Mesendoderm (in vitro differentiated cells): ENCODE measurements around the gene WNT7A.
A peak's percentile ranks its signal among the peaks of the same experiment; 100 is the strongest.
"Not testable (repeated sequence)": the region's sequence is repeated elsewhere in the genome, so short reads cannot be mapped to it uniquely, and the experiment has no call there.

Source experiments
- DNase-seq: peaks from one replicate; pipeline ENCODE4 v3.0.0; 2013
- H2AK5ac ChIP-seq: 2 replicates; pipeline ENCODE4 v1.6.1; 2013; ENCODE audit warnings: low read length, inconsistent platforms
- H2BK120ac ChIP-seq: 2 replicates; pipeline ENCODE4 v1.6.1; 2013; ENCODE audit warnings: low read depth, mild to moderate bottlenecking, low read length, moderate library complexity, mixed read lengths
- H2BK15ac ChIP-seq: replicated peaks from 2 replicates; pipeline ENCODE4 v1.6.1; 2013; ENCODE audit warnings: low read depth, mild to moderate bottlenecking, moderate library complexity
- H2BK5ac ChIP-seq: 2 replicates; pipeline ENCODE4 v1.6.1; 2013; ENCODE audit warnings: low read length, inconsistent platforms
- H3K18ac ChIP-seq: 2 replicates; pipeline ENCODE4 v1.6.1; 2013; ENCODE audit warnings: mild to moderate bottlenecking, low read length, mixed read lengths
- H3K23ac ChIP-seq: one replicate; pipeline ENCODE4 v1.6.1; 2013; ENCODE audit warnings: low read length
- H3K27ac ChIP-seq: 2 replicates; pipeline ENCODE4 v1.5.1; 2013; ENCODE audit warnings: low read depth, mild to moderate bottlenecking, inconsistent platforms, low read length, moderate library complexity
- H3K27me3 ChIP-seq: 2 replicates; pipeline ENCODE4 v1.6.1; 2013; ENCODE audit warnings: low read length, control low read depth, mild to moderate bottlenecking, inconsistent platforms; ENCODE audit not compliant: insufficient read depth, poor library complexity
- H3K36me3 ChIP-seq: 2 replicates; pipeline ENCODE4 v1.6.1; 2013; ENCODE audit warnings: low read length, inconsistent platforms; ENCODE audit not compliant: control insufficient read depth, insufficient read depth
- H3K4ac ChIP-seq: one replicate; pipeline ENCODE4 v1.6.1; 2013; ENCODE audit warnings: low read depth, mild to moderate bottlenecking, low read length, moderate library complexity
- H3K4me1 ChIP-seq: 2 replicates; pipeline ENCODE4 v1.6.1; 2013; ENCODE audit warnings: low read depth, low read length, inconsistent platforms; ENCODE audit not compliant: control insufficient read depth
- H3K4me2 ChIP-seq: 2 replicates; pipeline ENCODE4 v1.6.1; 2013; ENCODE audit warnings: low read length
- H3K4me3 ChIP-seq: 2 replicates; pipeline ENCODE4 v1.5.1; 2013; ENCODE audit warnings: mild to moderate bottlenecking, low read length
- H3K56ac ChIP-seq: one replicate; pipeline ENCODE4 v1.6.1; 2013; ENCODE audit warnings: low read length
- H3K79me1 ChIP-seq: 2 replicates; pipeline ENCODE4 v1.6.1; 2013; ENCODE audit warnings: low read length, inconsistent platforms
- H3K79me2 ChIP-seq: 2 replicates; pipeline ENCODE4 v1.6.1; 2013; ENCODE audit warnings: mild to moderate bottlenecking, low read length; ENCODE audit not compliant: control insufficient read depth, insufficient read depth
- H3K9ac ChIP-seq: 2 replicates; pipeline ENCODE4 v1.6.1; 2013; ENCODE audit warnings: low read length, inconsistent platforms
- H4K5ac ChIP-seq: one replicate; pipeline ENCODE4 v1.6.1; 2013; ENCODE audit warnings: low read length
- H4K8ac ChIP-seq: one replicate; pipeline ENCODE4 v1.6.1; 2013; ENCODE audit warnings: low read depth, mild to moderate bottlenecking, control low read depth, low read length, moderate library complexity
- WGBS: extraction: QIAGEN DNeasy Blood & Tissue Kit; methylation state at CpG from one replicate; pipeline ENCODE4 v1.1.7; 2013; ENCODE audit warnings: low lambda C conversion rate, missing lambda C conversion rate; ENCODE audit not compliant: insufficient coverage; ENCODE audit errors: extremely low coverage; 5-methylcytosine and 5-hydroxymethylcytosine counted together

The WNT7A gene

DNA sequence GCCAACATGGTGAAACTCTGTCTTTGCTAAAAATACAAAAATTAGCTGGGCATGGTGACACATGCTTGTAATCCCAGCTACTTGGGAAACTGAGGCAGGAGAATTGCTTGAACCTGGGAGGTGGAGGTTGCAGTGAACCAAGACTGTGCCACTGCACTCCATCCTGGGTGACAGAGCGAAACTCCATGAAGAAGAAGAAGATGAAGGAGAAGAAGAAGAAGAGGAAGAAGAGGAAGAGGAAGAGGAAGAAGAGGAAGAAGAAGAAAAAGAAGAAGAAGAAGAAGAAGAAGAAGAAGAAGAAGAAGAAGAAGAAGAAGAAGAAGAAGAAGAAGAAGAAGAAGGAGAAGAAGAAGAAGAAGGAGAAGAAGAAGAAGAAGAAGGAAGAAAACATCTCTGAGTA lies 23.2 kb downstream of the WNT7A start:
- H4K8ac ChIP-seq, H3K4ac ChIP-seq, H3K56ac ChIP-seq, H3K9ac ChIP-seq, H2BK15ac ChIP-seq, H2BK120ac ChIP-seq, H3K4me3 ChIP-seq, H2AK5ac ChIP-seq, H3K79me2 ChIP-seq, H4K5ac ChIP-seq, H3K27ac ChIP-seq, H3K4me1 ChIP-seq, H3K79me1 ChIP-seq, H3K27me3 ChIP-seq, H3K4me2 ChIP-seq, H3K18ac ChIP-seq, H3K23ac ChIP-seq, DNase-seq, H2BK5ac ChIP-seq, H3K36me3 ChIP-seq: not testable (repeated sequence)
- no CpG with 5 or more reads among the region's 1 CpG for WGBS

DNA sequence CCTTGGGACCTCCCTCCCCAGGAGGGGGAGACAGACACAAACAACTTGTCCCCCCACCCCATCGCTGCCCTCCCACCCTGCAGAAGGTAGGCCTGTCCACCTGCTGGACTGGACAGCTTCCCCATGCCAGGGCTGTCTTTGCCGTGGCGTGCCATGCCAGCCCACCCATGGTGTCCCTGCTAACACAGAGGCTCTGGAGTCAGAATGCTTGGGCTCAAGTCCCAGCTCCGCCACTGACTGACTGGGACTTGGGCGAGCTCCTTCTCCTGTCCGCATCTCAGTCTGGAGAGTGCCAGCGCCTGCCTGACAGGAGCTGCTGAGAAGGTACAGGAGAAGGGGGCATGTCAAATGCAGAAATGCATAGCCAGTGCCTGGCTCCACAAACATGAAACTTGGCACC lies 23.9 kb downstream of the WNT7A start:
- DNase-seq: no peak
- H2AK5ac ChIP-seq: no peak overlapping the region
- no peaks in the 10 kb centered on the region for H3K36me3 ChIP-seq
- no peak overlapping the region for H3K56ac ChIP-seq
- no CpG with 5 or more reads among the region's 7 CpGs for WGBS
- no peak overlapping the region for H3K27ac ChIP-seq
- H3K79me1 ChIP-seq: no peaks in the 10 kb centered on the region
- H4K8ac ChIP-seq: no peak overlapping the region
- H2BK15ac ChIP-seq: no peak overlapping the region
- H3K79me2 ChIP-seq: no peaks in the 10 kb centered on the region
- no peak overlapping the region for H3K18ac ChIP-seq
- H3K4me3 ChIP-seq: no peak overlapping the region
- H2BK5ac ChIP-seq: no peak overlapping the region
- no peak overlapping the region for H3K4ac ChIP-seq
- H3K23ac ChIP-seq: no peak overlapping the region
- no peak overlapping the region for H2BK120ac ChIP-seq
- no peak overlapping the region for H4K5ac ChIP-seq
- H3K4me1 ChIP-seq: no peaks in the 10 kb centered on the region
- no peak overlapping the region for H3K4me2 ChIP-seq
- no peak overlapping the region for H3K9ac ChIP-seq
- no peaks in the 10 kb centered on the region for H3K27me3 ChIP-seq

DNA sequence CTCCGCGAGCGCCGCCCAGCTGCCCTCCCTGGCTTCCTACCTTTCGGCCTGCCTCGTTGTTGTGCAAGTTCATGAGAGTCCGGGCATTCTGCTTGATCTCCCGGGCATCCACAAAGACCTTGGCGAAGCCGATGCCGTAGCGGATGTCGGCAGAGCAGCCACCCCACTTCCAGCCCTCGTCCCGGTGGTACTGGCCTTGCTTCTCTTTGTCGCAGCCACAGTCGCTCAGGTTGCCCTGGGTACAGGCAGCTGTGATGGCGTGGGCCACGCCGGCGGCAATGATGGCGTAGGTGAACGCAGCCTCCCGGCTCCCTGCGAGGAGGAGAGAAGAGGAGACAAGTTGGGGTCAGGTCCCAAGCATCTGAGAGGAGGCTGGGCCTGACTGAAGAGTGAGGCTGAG lies 25.4 kb downstream of the WNT7A start:
- H3K27ac ChIP-seq: no peak overlapping the region
- no peak overlapping the region for H3K4ac ChIP-seq
- no peaks in the 10 kb centered on the region for H3K4me1 ChIP-seq
- DNase-seq: no peak
- H3K79me2 ChIP-seq: no peaks in the 10 kb centered on the region
- H3K4me3 ChIP-seq: no peak overlapping the region
- H3K9ac ChIP-seq: no peak overlapping the region
- no peak overlapping the region for H2AK5ac ChIP-seq
- no peak overlapping the region for H4K8ac ChIP-seq
- H4K5ac ChIP-seq: no peak overlapping the region
- no peaks in the 10 kb centered on the region for H3K36me3 ChIP-seq
- H3K4me2 ChIP-seq: no peak overlapping the region
- H3K18ac ChIP-seq: no peak overlapping the region
- no CpG with 5 or more reads among the region's 25 CpGs for whole genome bisulfite sequencing
- H3K79me1 ChIP-seq: no peaks in the 10 kb centered on the region
- H2BK120ac ChIP-seq: no peak overlapping the region
- H3K27me3 ChIP-seq: no peaks in the 10 kb centered on the region
- no peak overlapping the region for H2BK15ac ChIP-seq
- H3K56ac ChIP-seq: no peak overlapping the region
- no peak overlapping the region for H2BK5ac ChIP-seq
- H3K23ac ChIP-seq: no peak overlapping the region

DNA sequence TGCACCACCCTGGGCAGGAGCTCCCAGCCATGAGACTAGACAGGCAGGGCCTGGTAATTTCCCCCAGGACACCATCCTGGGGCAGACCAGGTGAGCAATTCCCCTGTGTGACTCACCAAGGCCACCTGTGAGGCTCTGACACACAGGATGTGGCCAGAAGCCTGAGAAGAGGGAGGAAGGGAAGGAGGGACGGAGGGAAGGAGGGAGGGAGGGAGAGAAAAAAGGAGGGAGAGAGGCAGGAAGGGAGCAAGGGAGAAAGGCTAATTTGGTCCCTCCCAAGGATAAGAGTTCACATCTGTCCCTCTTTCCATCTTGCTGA lies 25.9 kb downstream of the WNT7A start:
- H3K4me2 ChIP-seq: no peak overlapping the region
- H3K27me3 ChIP-seq: no peaks in the 10 kb centered on the region
- H3K4ac ChIP-seq: no peak overlapping the region
- no peaks in the 10 kb centered on the region for H3K4me1 ChIP-seq
- no peak overlapping the region for H3K18ac ChIP-seq
- H3K9ac ChIP-seq: no peak overlapping the region
- H3K79me2 ChIP-seq: no peaks in the 10 kb centered on the region
- H4K5ac ChIP-seq: no peak overlapping the region
- H3K79me1 ChIP-seq: no peaks in the 10 kb centered on the region
- H3K56ac ChIP-seq: no peak overlapping the region
- H4K8ac ChIP-seq: no peak overlapping the region
- H3K4me3 ChIP-seq: no peak overlapping the region
- no peak overlapping the region for H3K23ac ChIP-seq
- H3K36me3 ChIP-seq: no peaks in the 10 kb centered on the region
- no peak overlapping the region for H2BK120ac ChIP-seq
- no peak overlapping the region for H3K27ac ChIP-seq
- no peak overlapping the region for H2BK15ac ChIP-seq
- H2BK5ac ChIP-seq: no peak overlapping the region
- no CpG with 5 or more reads among the region's 1 CpG for WGBS
- DNase-seq: peak; percentile 71
- no peak overlapping the region for H2AK5ac ChIP-seq

DNA sequence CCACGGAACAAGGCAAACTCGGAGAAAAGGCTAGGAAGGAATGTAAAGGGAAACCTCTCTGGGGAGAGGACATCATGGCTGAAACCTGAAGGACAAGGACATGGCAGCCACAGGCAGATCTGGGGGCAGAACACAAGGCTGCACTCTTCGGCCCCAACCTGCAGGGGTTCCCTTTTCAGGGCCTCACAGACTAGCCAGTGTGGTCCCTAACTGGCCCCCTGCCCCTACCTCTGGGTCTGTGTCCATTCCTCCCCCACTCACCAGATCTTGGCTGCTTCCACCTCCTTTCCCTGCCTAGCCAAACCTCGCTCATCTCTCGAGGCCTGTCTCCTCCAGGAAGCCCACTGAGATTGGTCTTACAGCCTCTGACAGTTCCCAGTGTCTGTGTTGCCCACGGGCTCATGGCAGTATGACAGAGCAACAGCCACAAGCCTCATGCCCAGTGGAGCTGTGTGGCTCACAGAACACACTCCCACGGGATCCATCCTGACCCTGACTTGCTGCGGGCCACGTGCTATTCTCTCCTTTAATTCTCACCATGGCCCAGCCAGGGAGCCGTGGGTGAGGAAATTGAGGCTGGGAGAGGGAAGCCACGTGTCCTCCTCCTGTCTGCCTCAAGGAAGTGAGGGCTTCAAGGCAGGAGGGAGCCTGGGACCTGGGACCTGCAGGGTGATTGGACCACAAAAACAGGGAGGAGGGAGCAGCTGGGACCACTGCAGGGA lies 26.5 kb downstream of the WNT7A start:
- Histone ChIP-seq H3K56ac (peak overlapping the region; percentile 28), H4K5ac (no peak overlapping the region), H2BK15ac (no peak overlapping the region), H2BK5ac (no peak overlapping the region), H3K23ac (no peak overlapping the region), H3K27ac (no peak overlapping the region), H3K18ac (no peak overlapping the region), H2BK120ac (no peak overlapping the region), H3K36me3 (no peaks in the 10 kb centered on the region), H3K4ac (no peak overlapping the region), H3K4me1 (no peaks in the 10 kb centered on the region), H3K4me2 (no peak overlapping the region), H3K27me3 (no peaks in the 10 kb centered on the region), H4K8ac (no peak overlapping the region), H3K79me2 (no peaks in the 10 kb centered on the region), H3K9ac (no peak overlapping the region), H2AK5ac (no peak overlapping the region), H3K79me1 (no peaks in the 10 kb centered on the region), H3K4me3 (no peak overlapping the region)
- WGBS: no CpG with 5 or more reads among the region's 11 CpGs
- no peak for DNase-seq

DNA sequence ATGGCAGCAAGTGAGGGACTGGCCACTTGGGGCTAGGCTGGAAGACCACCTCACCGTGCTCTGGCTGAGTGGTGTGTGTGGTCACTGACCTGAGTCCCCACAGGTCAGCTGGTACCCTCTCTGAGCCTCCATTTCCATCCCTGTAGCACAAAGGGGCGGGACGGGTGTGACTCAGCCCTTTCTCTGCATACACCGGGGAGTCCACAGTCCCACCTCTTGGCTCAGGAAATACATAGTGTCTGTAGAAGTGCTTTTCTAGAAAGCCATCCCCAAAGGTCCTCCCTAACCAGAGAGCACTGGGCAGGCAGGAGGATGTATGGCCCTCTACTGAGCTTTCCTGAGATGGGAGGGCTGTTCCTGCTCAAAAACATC lies 27.2 kb downstream of the WNT7A start:
- Histone ChIP-seq H3K9ac (no peak overlapping the region), H2BK15ac (no peak overlapping the region), H3K4me3 (no peak overlapping the region), H4K8ac (no peak overlapping the region), H3K4me2 (no peak overlapping the region), H2BK5ac (no peak overlapping the region), H3K23ac (no peak overlapping the region), H2BK120ac (no peak overlapping the region), H3K27me3 (no peaks in the 10 kb centered on the region), H3K36me3 (no peaks in the 10 kb centered on the region), H3K79me2 (no peaks in the 10 kb centered on the region), H4K5ac (no peak overlapping the region), H3K79me1 (no peaks in the 10 kb centered on the region), H2AK5ac (no peak overlapping the region), H3K4ac (no peak overlapping the region), H3K27ac (no peak overlapping the region), H3K4me1 (no peaks in the 10 kb centered on the region), H3K18ac (no peak overlapping the region), H3K56ac (peak overlapping the region; percentile 44)
- no peak for DNase-seq
- WGBS: no CpG with 5 or more reads among the region's 4 CpGs
